HL-60/S4 treated with retinoic acid at 250 ng/mL for 4 days and 3 days (cell line): Measurements from ENCODE around the gene KRT84.

ENCODE experiments used
- in situ Hi-C: fragments of 300-500 bp; cut with MboI; formaldehyde crosslinking; loops from 2 replicates; pipeline ENCODE4 v1.7.0; 2022; ENCODE audit warnings: low sequenced_read_pairs

Gene KRT84

DNA sequence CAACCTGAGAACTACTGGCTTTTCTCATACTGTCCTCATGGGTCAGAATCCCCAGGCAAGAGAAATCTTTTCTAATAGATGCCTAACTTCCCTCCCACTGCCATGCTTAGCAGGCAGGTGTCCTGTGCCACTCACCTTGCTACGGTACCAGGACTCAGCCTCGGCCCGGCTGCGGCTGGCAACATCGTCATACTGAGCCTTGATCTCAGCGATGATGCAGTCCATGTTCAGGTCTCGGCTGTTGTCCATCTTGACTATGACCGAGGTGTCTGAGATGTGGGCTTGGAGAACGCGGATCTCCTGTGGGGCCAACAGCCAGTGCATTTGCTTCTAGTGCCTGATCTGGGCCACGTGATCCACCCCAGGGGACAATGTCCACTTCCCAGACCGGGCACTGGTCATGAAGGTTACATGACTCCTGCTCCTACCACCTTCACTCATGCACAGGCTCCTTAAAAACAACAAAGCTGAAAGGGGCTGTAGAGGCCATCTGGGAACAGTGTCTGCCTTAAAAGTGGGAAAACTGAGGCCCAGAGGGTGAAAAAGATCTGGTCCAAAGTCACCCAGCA, 22.3 kb downstream of the KRT84 start:
- in situ Hi-C loops = no loop called here

- in situ Hi-C loops = no loop called here
These were observed 23.2 kb downstream of the KRT84 start for GRCh38 chr12:52362118-52362726.

- in situ Hi-C loops = no loop called here
These were observed 23.9 kb downstream of the KRT84 start for GRCh38 chr12:52361553-52361952.

- in situ Hi-C loops = no loop called here
These were observed 24.7 kb downstream of the KRT84 start for GRCh38 chr12:52360663-52361271.

DNA sequence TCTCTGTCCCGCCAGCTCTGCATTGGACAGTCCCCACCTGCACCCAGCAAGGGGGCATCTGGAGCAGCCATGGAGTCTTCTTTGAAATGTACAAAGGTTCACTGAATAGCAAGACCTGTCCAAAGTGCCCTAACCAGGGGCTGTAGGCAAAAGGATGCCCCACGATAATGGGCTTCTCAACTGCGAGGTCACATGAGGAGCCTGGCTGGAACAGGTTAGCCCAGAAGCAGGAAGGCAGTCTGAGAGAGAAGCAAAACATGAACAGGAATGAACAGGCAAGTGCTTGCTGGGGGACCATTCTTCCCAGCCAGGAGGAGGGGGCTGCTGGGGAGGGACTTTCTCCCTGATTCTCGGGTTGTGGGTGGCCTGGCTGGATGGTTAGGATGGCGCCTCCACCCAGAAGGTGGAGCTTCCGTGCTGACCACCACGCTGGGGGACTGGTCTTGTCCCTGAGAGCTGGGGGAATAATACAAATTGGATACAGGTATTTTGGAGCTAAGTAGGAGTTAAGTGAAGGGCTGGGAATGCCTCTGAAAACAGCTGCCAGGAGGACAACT, 25.3 kb downstream of the KRT84 start:
- in situ Hi-C loops = no loop called here

- in situ Hi-C loops = no loop called here
These were observed 25.8 kb downstream of the KRT84 start for GRCh38 chr12:52359621-52360061.

DNA sequence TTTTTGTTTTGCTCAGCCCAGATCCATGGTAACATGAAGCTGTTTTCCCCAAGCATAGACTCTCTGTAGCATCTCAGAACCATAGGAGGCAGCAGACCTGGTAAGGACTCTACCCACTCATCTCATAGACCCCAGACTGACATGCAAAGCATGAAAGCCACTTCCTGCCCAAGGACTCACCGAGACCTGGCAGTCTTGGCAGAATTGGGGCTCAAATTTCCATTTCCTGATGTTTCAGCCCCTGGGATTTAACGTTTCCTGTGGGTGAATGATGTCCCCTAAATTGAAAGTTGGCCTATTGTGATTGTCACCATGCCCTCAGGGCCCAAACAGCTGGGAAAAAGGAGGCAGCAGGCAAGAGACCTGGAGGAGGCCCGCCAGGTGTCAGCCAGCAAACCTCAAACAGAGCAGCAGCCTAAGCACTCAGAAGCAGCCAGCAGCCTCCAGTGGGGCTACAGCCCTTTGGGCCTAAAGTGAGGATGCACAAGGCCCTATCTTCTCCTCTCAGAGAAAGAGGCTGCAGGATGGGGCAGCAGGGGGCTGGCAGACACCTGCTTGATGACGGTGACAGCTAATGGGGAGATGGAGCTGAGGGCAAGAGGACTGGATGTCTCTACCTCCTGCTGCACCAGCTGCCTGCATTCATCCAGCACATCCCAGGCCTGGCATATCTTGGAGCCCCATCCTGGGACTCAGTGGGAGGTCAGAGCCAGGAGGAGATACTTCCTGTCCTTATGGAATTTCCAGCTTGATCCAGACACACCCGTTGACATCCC, 26.7 kb downstream of the KRT84 start:
- in situ Hi-C loops = no loop called here

GRCh38 chr12:52356762-52357580, 28.5 kb downstream of the KRT84 start:
- in situ Hi-C loops = no loop called here

GRCh38 chr12:52356031-52356761, 29.3 kb downstream of the KRT84 start:
- in situ Hi-C loops = no loop called here

- in situ Hi-C loops = no loop called here
These were observed 30.3 kb downstream of the KRT84 start for GRCh38 chr12:52355176-52355575.

DNA sequence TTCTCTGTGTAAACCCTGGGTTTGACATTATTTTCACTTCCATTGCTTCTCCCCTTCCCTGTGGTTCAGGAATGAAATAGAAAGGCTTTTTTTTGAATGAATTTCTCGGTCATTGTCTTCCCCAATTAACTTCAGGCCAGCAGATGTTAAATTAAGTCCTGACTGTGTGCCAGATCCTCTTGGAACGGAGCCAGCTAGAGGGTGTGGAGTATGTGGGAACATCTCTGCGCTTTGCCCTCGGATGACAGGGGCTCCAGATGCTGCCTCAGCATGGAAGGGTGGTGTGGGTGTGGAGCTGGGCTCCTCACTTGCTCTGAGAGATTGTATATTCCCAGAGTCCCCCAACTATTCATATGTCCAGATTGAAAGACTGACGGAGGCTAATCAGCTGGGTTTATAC, 31.3 kb downstream of the KRT84 start:
- in situ Hi-C loops = no loop called here

GRCh38 chr12:52353766-52354165, 31.7 kb downstream of the KRT84 start:
- in situ Hi-C loops = no loop called here

DNA sequence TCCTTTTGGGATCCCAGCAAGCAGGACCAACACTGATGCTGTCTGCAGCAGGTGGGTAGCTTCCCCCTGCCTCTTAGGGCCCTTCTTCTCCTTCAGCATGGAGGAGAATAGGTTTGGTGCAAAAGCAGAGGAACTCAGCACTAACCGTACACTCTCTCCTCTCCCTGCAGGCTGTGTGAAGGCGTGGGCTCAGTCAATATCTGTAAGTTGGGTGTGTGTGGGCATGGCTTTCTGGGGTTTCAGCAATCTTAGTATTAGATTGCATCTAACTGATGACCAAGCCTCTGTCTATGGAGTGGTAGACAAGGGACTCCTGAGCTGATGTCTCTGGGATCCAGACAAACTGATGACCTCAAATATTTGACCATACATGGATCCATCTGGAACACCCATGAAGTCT, 32.5 kb downstream of the KRT84 start:
- in situ Hi-C loops = no loop called here

DNA sequence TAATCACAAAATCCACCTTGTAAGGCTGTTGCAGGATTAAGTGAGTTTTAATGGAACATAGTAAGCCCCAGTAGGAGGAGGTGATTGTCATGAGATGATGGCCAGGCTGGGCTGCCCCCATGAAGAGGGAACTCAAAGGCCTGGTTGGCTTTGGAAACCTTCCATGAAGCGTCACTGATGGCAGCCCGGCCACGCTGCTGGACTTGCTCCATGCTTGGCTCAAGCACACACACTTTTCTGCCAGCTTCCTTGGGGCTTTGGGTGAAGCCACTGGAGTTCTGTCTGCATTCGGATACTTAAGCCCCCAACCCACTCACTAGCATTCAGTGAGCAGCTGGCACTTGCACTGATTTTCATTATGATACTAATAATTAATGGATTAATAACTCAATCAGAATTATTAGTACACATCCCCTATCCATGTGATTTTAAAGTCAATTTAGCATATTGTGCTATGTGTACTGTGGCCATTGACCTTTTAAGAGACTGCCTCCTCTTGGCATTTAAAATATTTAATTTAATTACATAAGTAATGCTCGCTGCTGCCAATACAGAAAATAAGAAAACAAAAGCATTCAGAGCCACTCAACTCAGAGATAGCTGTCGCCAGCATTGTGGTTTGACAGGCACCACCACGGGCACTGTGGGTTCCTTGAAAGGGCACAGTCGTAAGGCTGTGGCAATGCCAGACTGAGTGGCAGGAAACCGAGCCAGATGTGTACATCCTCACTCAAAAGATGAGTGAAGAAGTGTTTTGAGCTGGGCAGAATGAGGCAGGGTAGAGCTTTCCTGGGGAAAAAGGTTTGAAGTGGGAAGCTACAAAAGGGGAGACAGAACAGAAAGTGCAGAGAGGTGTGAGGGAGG, 34.0 kb downstream of the KRT84 start:
- in situ Hi-C loops = no loop called here

- in situ Hi-C loops = no loop called here
These were observed 34.7 kb downstream of the KRT84 start for GRCh38 chr12:52350786-52351185.

- in situ Hi-C loops = no loop called here
These were observed 35.3 kb downstream of the KRT84 start for GRCh38 chr12:52350021-52350620.

GRCh38 chr12:52349196-52349595, 36.3 kb downstream of the KRT84 start:
- in situ Hi-C loops = no loop called here
